Erythroblast (primary cell): ENCODE data around the gene GPATCH2L.

Experiments
- DNase-seq, 2 experiments: peaks; one replicate each; lab custom pipeline; 2025; lab: John Stamatoyannopoulos, UW
- GATA1 ChIP-seq: IDR thresholded peaks from 2 replicates; pipeline ENCODE4 v1.6.1; 2011; ENCODE audit warnings: low read depth, mild to moderate bottlenecking, control low read depth, low read length, moderate library complexity
- POLR2A ChIP-seq: IDR thresholded peaks from 2 replicates; pipeline ENCODE4 v1.6.1; 2011; ENCODE audit warnings: mild to moderate bottlenecking, low read length

The GPATCH2L gene

GRCh38 chr14:76152333-76152681 is 585 bp downstream of the GPATCH2L start:
- TF ChIP-seq GATA1 (no peak), POLR2A (no peak)
- peak; percentile 89 for DNase-seq

- DNase-seq = no peak
- TF ChIP-seq GATA1 (no peak), POLR2A (no peak)
These were observed 2.2 kb downstream of the GPATCH2L start for GRCh38 chr14:76153919-76154318.

GRCh38 chr14:76154539-76155126 is 2.9 kb downstream of the GPATCH2L start:
- no peak for DNase-seq
- TF ChIP-seq POLR2A (no peak), GATA1 (no peak)

GRCh38 chr14:76163668-76164363 is 12.1 kb downstream of the GPATCH2L start:
- TF ChIP-seq POLR2A = no peak
- no peak for TF ChIP-seq GATA1
- no peak for DNase-seq

- DNase-seq = no peak
- TF ChIP-seq GATA1 = no peak
These were observed 16.8 kb downstream of the GPATCH2L start for GRCh38 chr14:76168531-76168930.

- DNase-seq = no peak
- TF ChIP-seq POLR2A (no peak), GATA1 (no peak)
These were observed 18.1 kb downstream of the GPATCH2L start for GRCh38 chr14:76169776-76170175.

- TF ChIP-seq POLR2A = no peak
- TF ChIP-seq GATA1 = no peak
- DNase-seq = no peak
These were observed 23.3 kb downstream of the GPATCH2L start for GRCh38 chr14:76174982-76175381.

GRCh38 chr14:76175942-76176341 is 24.2 kb downstream of the GPATCH2L start:
- no peak for DNase-seq
- TF ChIP-seq GATA1 (no peak), POLR2A (no peak)

GRCh38 chr14:76181546-76181945 is 29.8 kb downstream of the GPATCH2L start:
- peak; percentile 26 to 43 for DNase-seq
- TF ChIP-seq POLR2A = no peak
- no peak for TF ChIP-seq GATA1

GRCh38 chr14:76186308-76187027 is 34.7 kb downstream of the GPATCH2L start:
- TF ChIP-seq POLR2A = no peak
- no peak for DNase-seq

GRCh38 chr14:76191297-76191696 is 39.6 kb downstream of the GPATCH2L start:
- TF ChIP-seq GATA1 = no peak
- TF ChIP-seq POLR2A = no peak
- DNase-seq = no peak

- TF ChIP-seq GATA1 = no peak
- DNase-seq = no peak
These were observed 42.0 kb downstream of the GPATCH2L start for GRCh38 chr14:76193696-76194095.

- TF ChIP-seq POLR2A (no peak), GATA1 (no peak)
- DNase-seq = no peak
These were observed 42.6 kb downstream of the GPATCH2L start for GRCh38 chr14:76194327-76194726.

GRCh38 chr14:76195003-76195402 is 43.3 kb downstream of the GPATCH2L start:
- TF ChIP-seq POLR2A = no peak
- TF ChIP-seq GATA1 = no peak
- no peak for DNase-seq
